PC-9 (cell line): ENCODE data around the gene EFCAB11. TPM values are rescaled to one million over a fixed set of nuclear protein-coding genes. Genes with fewer than 3 reads are reported as not detected.

Experiments used
- BruUV-seq: library from RNA; stranded (reverse); fragments of 400-500 nt; replicated peaks from 2 replicates; lab custom pipeline; 2021; lab: Mats Ljungman, UMichigan
- CTCF ChIA-PET: fragments of 300-600 bp; sonication (Branson Sonifier 250); formaldehyde crosslinking; loops from one replicate; lab custom pipeline; 2022; ENCODE audit warnings: antibody characterized with exemption; lab: Charles Lee
- POLR2A ChIA-PET: fragments of 300-600 bp; sonication (Branson Sonifier 250); formaldehyde crosslinking; loops from one replicate; lab custom pipeline; 2022; ENCODE audit warnings: antibody characterized with exemption; ENCODE audit not compliant: unreplicated experiment; lab: Charles Lee
- DNase-seq, 2 experiments: peaks; one replicate each; pipeline versions ENCODE4 v3.0.0 to v3.0.0-alpha.2; 2015 to 2022; ENCODE audit warnings: mixed read lengths in 1 of 2
- H2AFZ ChIP-seq: fragments of 200-600 bp; sonication (generic); 2 replicates; pipeline ENCODE4 v1.8.1; 2017; ENCODE audit warnings: antibody characterized with exemption
- H3F3A ChIP-seq: fragments of 200-600 bp; sonication (generic); 2 replicates; pipeline ENCODE4 v1.8.1; 2017; ENCODE audit warnings: antibody characterized with exemption, mild to moderate bottlenecking, low read depth; ENCODE audit not compliant: insufficient read depth
- H3K27ac ChIP-seq: fragments of 200-600 bp; sonication (generic); 2 replicates; pipeline ENCODE4 v1.6.1; 2016; ENCODE audit warnings: mixed run types
- H3K27me3 ChIP-seq: fragments of 200-600 bp; sonication (generic); 2 replicates; pipeline ENCODE4 v1.6.1; 2016; ENCODE audit warnings: low read depth, mixed run types; ENCODE audit not compliant: insufficient read depth
- H3K36me3 ChIP-seq: fragments of 200-600 bp; sonication (generic); 2 replicates; pipeline ENCODE4 v1.6.1; 2016; ENCODE audit warnings: low read depth, mixed run types
- H3K4me1 ChIP-seq: fragments of 200-600 bp; sonication (generic); replicated peaks from 2 replicates; pipeline ENCODE4 v1.6.1; 2016; ENCODE audit warnings: mixed run types; ENCODE audit not compliant: insufficient read depth
- H3K4me2 ChIP-seq: fragments of 200-600 bp; sonication (generic); 2 replicates; pipeline ENCODE4 v1.6.1; 2017; ENCODE audit warnings: mixed run types
- H3K4me3 ChIP-seq: fragments of 200-600 bp; sonication (generic); 2 replicates; pipeline ENCODE4 v1.6.1; 2016; ENCODE audit warnings: mixed run types
- H3K79me2 ChIP-seq: fragments of 200-600 bp; sonication (generic); 2 replicates; pipeline ENCODE4 v1.6.1; 2017; ENCODE audit warnings: low read depth, mixed run types
- H3K9me2 ChIP-seq: fragments of 200-600 bp; sonication (generic); 2 replicates; pipeline ENCODE4 v1.8.1; 2017; ENCODE audit warnings: mild to moderate bottlenecking; ENCODE audit not compliant: insufficient read depth
- H3K9me3 ChIP-seq: fragments of 200-600 bp; sonication (generic); 2 replicates; pipeline ENCODE4 v1.8.1; 2016; ENCODE audit warnings: low read depth; ENCODE audit not compliant: insufficient read depth
- H4K20me1 ChIP-seq: fragments of 200-600 bp; sonication (generic); 2 replicates; pipeline ENCODE4 v1.8.1; 2017; ENCODE audit not compliant: insufficient read depth
- CTCF ChIP-seq: fragments of 200-600 bp; sonication (generic); conservative IDR thresholded peaks from 2 replicates; pipeline ENCODE4 v1.6.1; 2017; ENCODE audit warnings: mixed run types, antibody characterized with exemption, mild to moderate bottlenecking, moderate library complexity
- EZH2 ChIP-seq: fragments of 200-600 bp; sonication (generic); IDR thresholded peaks from 2 replicates; pipeline ENCODE4 v1.8.0; 2017; ENCODE audit warnings: antibody characterized with exemption, low read depth
- intact Hi-C: fragments of 100-400 bp; cut with micrococcal nuclease; formaldehyde crosslinking; loops from one replicate; pipeline ENCODE4 v1.10.0; 2022; ENCODE audit not compliant: unreplicated experiment
- total RNA-seq: library from RNA; stranded (reverse); gene quantifications from 2 replicates; pipeline ENCODE4 v1.2.3, GENCODE V29; 2021

EFCAB11 gene
- total RNA-seq, 1 experiment from 2014 or later = 8.4 TPM

GRCh38 chr14:89805501-89805900, 149.0 kb downstream of the EFCAB11 start:
- intact Hi-C loops = no loop called here
- Histone ChIP-seq H3K27ac (no peak overlapping the region), H3K36me3 (no peaks in the 10 kb centered on the region), H3K9me2 (no peaks in the 10 kb centered on the region), H3K27me3 (no peaks in the 10 kb centered on the region), H3K9me3 (no peaks in the 10 kb centered on the region), H4K20me1 (no peaks in the 10 kb centered on the region), H3K4me1 (no peaks in the 10 kb centered on the region), H3F3A (no peaks in the 10 kb centered on the region), H3K79me2 (no peaks in the 10 kb centered on the region), H2AFZ (no peak overlapping the region), H3K4me2 (no peak overlapping the region), H3K4me3 (no peak overlapping the region)
- CTCF ChIA-PET = no interaction called here
- POLR2A ChIA-PET = no interaction called here
- DNase-seq = no peak
- TF ChIP-seq EZH2 (no peak), CTCF (no peak)
- no TSS peak for BruUV-seq

GRCh38 chr14:89803542-89803941, 151.0 kb downstream of the EFCAB11 start:
- no peak overlapping the region for H3K4me2 ChIP-seq
- no peaks in the 10 kb centered on the region for H3K4me1 ChIP-seq
- H3K27me3 ChIP-seq = no peaks in the 10 kb centered on the region
- ChIA-PET CTCF (no interaction called here), POLR2A (no interaction called here)
- no peak overlapping the region for H2AFZ ChIP-seq
- H3K9me3 ChIP-seq = no peaks in the 10 kb centered on the region
- DNase-seq = no peak
- no peaks in the 10 kb centered on the region for H3K9me2 ChIP-seq
- no peak overlapping the region for H3K4me3 ChIP-seq
- H3K79me2 ChIP-seq = no peaks in the 10 kb centered on the region
- H3F3A ChIP-seq = no peaks in the 10 kb centered on the region
- H4K20me1 ChIP-seq = no peaks in the 10 kb centered on the region
- BruUV-seq = no TSS peak
- intact Hi-C loops = no loop called here
- no peak overlapping the region for H3K27ac ChIP-seq
- TF ChIP-seq CTCF (no peak), EZH2 (no peak)
- no peaks in the 10 kb centered on the region for H3K36me3 ChIP-seq

GRCh38 chr14:89801136-89801535, 153.4 kb downstream of the EFCAB11 start:
- intact Hi-C loops = no loop called here
- H2AFZ ChIP-seq = no peak overlapping the region
- no peak for TF ChIP-seq CTCF
- no peak for TF ChIP-seq EZH2
- H3K4me3 ChIP-seq = no peak overlapping the region
- H3K79me2 ChIP-seq = no peaks in the 10 kb centered on the region
- no peak overlapping the region for H3K4me2 ChIP-seq
- no peak overlapping the region for H3K27ac ChIP-seq
- POLR2A ChIA-PET = no interaction called here
- H4K20me1 ChIP-seq = no peaks in the 10 kb centered on the region
- H3K9me3 ChIP-seq = no peaks in the 10 kb centered on the region
- H3K4me1 ChIP-seq = no peaks in the 10 kb centered on the region
- BruUV-seq = no TSS peak
- H3K36me3 ChIP-seq = no peaks in the 10 kb centered on the region
- CTCF ChIA-PET = no interaction called here
- H3K9me2 ChIP-seq = no peaks in the 10 kb centered on the region
- no peaks in the 10 kb centered on the region for H3K27me3 ChIP-seq
- no peak for DNase-seq
- no peaks in the 10 kb centered on the region for H3F3A ChIP-seq
